GM12878 (cell line): ENCODE measurements around the gene TCERG1L. TPM values are rescaled to one million over a fixed set of nuclear protein-coding genes. Genes with fewer than 3 reads are reported as not detected.

Experiments
- ATAC-seq: fragments of 200-7000 bp; cut with Tn5 transposase; 3 replicates; pipeline ENCODE4 v1.9.1; 2020; ENCODE audit warnings: mild to moderate bottlenecking, moderate library complexity
- BruUV-seq: library from RNA; stranded (reverse); fragments of 400-500 nt; replicated peaks from 2 replicates; lab custom pipeline; 2021; lab: Mats Ljungman, UMichigan
- CTCF ChIA-PET: fragments of 300-600 bp; sonication (Branson Sonifier 250); formaldehyde crosslinking; extraction: SDS; loops from one replicate; lab custom pipeline; 2021; ENCODE audit warnings: inconsistent platforms; lab: Yijun Ruan, JAX
- POLR2A ChIA-PET: fragments of 350-600 bp; formaldehyde crosslinking; extraction: SDS; loops from one replicate; lab custom pipeline; 2021; ENCODE audit warnings: inconsistent platforms; lab: Charles Lee
- RAD21 ChIA-PET: fragments of 300-600 bp; sonication (Branson Sonifier 250); formaldehyde crosslinking; loops from one replicate; lab custom pipeline; 2023; ENCODE audit warnings: antibody characterized with exemption; ENCODE audit not compliant: unreplicated experiment; lab: Charles Lee
- SMC1A ChIA-PET: fragments of 300-600 bp; sonication (Branson Sonifier 250); formaldehyde crosslinking; loops from one replicate; lab custom pipeline; 2023; ENCODE audit not compliant: unreplicated experiment, uncharacterized antibody; lab: Charles Lee
- DNase-seq: peaks from one replicate; pipeline ENCODE4 v3.0.0-alpha.2; 2011; ENCODE audit warnings: low read depth, low spot score
- FAIRE-seq: peaks from 3 replicates; lab custom pipeline; 2011; peaks lifted over from hg19 to GRCh38; lab: Jason Lieb, UNC
- H2AFZ ChIP-seq: 2 replicates; pipeline ENCODE4 v1.6.0; 2011; ENCODE audit warnings: low read depth, low read length, control low read depth; ENCODE audit not compliant: control insufficient read depth
- H3K27ac ChIP-seq: 2 replicates; pipeline ENCODE4 v1.5.1; 2011; ENCODE audit warnings: control low read depth; ENCODE audit not compliant: control insufficient read depth, insufficient read depth
- H3K27me3 ChIP-seq, 2 experiments: replicated peaks in 1 of 2; 2 replicates each; pipeline versions ENCODE4 v1.6.0 to v1.6.1; 2011; ENCODE audit warnings: low read length in 1 of 2; ENCODE audit not compliant: control insufficient read depth in 2 of 2, insufficient read depth in 2 of 2
- H3K36me3 ChIP-seq, 2 experiments: 2 replicates each; pipeline ENCODE4 v1.5.1; 2011; ENCODE audit warnings: low read length in 1 of 2; ENCODE audit not compliant: control insufficient read depth in 2 of 2, insufficient read depth in 2 of 2
- H3K4me1 ChIP-seq: 2 replicates; pipeline ENCODE4 v1.6.1; 2011; ENCODE audit warnings: mild to moderate bottlenecking, low read length, moderate library complexity, mixed read lengths; ENCODE audit not compliant: control insufficient read depth, insufficient read depth
- H3K4me2 ChIP-seq: 2 replicates; pipeline ENCODE4 v1.6.0; 2011; ENCODE audit warnings: control low read depth; ENCODE audit not compliant: control insufficient read depth, insufficient read depth
- H3K4me3 ChIP-seq: fragments of 200-600 bp; sonication (generic); 2 replicates; pipeline ENCODE4 v1.5.1; 2016
- H3K79me2 ChIP-seq: 2 replicates; pipeline ENCODE4 v1.6.0; 2011; ENCODE audit warnings: low read length; ENCODE audit not compliant: control insufficient read depth, insufficient read depth
- H3K9ac ChIP-seq: 2 replicates; pipeline ENCODE4 v1.8.0; 2011; ENCODE audit warnings: low read length, control low read depth, mixed read lengths; ENCODE audit not compliant: control insufficient read depth, insufficient read depth
- H3K9me3 ChIP-seq: replicated peaks from 3 replicates; pipeline ENCODE4 v1.5.1; 2011; ENCODE audit warnings: mild to moderate bottlenecking, low read length; ENCODE audit not compliant: control insufficient read depth, insufficient read depth
- H4K20me1 ChIP-seq: 2 replicates; pipeline ENCODE4 v1.6.0; 2011; ENCODE audit not compliant: control insufficient read depth, insufficient read depth
- ATF7 ChIP-seq: fragments of 450-650 bp; IDR thresholded peaks from 2 replicates; pipeline ENCODE4 v1.6.1; 2016; ENCODE audit warnings: low read depth, mild to moderate bottlenecking
- E2F8 ChIP-seq: fragments of 450-650 bp; IDR thresholded peaks from 2 replicates; pipeline ENCODE4 v1.6.1; 2018; ENCODE audit warnings: mild to moderate bottlenecking, low read depth, moderate library complexity; ENCODE audit not compliant: partially characterized antibody
- E4F1 ChIP-seq: fragments of 450-650 bp; IDR thresholded peaks from 2 replicates; pipeline ENCODE4 v1.6.1; 2018; ENCODE audit warnings: borderline replicate concordance, mild to moderate bottlenecking; ENCODE audit not compliant: partially characterized antibody
- ELK1 ChIP-seq: IDR thresholded peaks from 2 replicates; pipeline ENCODE4 v1.6.1; 2012; ENCODE audit warnings: low read depth, low read length, improper control_type of control experiment
- HCFC1 ChIP-seq: fragments of 150-350 bp; IDR thresholded peaks from 2 replicates; pipeline ENCODE4 v1.6.1; 2014; ENCODE audit warnings: low read length
- IRF3 ChIP-seq: fragments of 450-650 bp; IDR thresholded peaks from 2 replicates; pipeline ENCODE4 v1.6.1; 2014; ENCODE audit warnings: mild to moderate bottlenecking
- MEF2B ChIP-seq: fragments of 450-650 bp; IDR thresholded peaks from 2 replicates; pipeline ENCODE4 v1.6.1; 2018; ENCODE audit warnings: mild to moderate bottlenecking, moderate library complexity; ENCODE audit not compliant: partially characterized antibody, poor library complexity, severe bottlenecking
- NFYA ChIP-seq: IDR thresholded peaks from 2 replicates; pipeline ENCODE4 v1.6.1; 2011; ENCODE audit warnings: low read depth, mild to moderate bottlenecking, low read length, improper control_type of control experiment, borderline replicate concordance
- NFYB ChIP-seq: IDR thresholded peaks from 2 replicates; pipeline ENCODE4 v1.6.1; 2011; ENCODE audit warnings: low read depth, mild to moderate bottlenecking, low read length, improper control_type of control experiment, moderate library complexity; ENCODE audit not compliant: insufficient read depth
- RELA ChIP-seq: fragments of 450-650 bp; IDR thresholded peaks from 2 replicates; pipeline ENCODE4 v1.8.0; 2014; ENCODE audit warnings: borderline replicate concordance; ENCODE audit not compliant: partially characterized antibody
- SIN3A ChIP-seq: IDR thresholded peaks from 2 replicates; pipeline ENCODE4 v1.6.1; 2012; ENCODE audit warnings: low read depth, low read length, improper control_type of control experiment
- SUPT20H ChIP-seq: IDR thresholded peaks from 2 replicates; pipeline ENCODE4 v1.6.1; 2011; ENCODE audit warnings: low read depth, mild to moderate bottlenecking, low read length, moderate library complexity, borderline replicate concordance; ENCODE audit not compliant: control insufficient read depth
- YBX1 ChIP-seq: fragments of 450-650 bp; IDR thresholded peaks from 2 replicates; pipeline ENCODE4 v1.6.1; 2016; ENCODE audit warnings: antibody characterized with exemption
- YY1 ChIP-seq: IDR thresholded peaks from 2 replicates; pipeline ENCODE4 v1.6.1; 2011; ENCODE audit warnings: low read depth, mild to moderate bottlenecking, low read length
- ZZZ3 ChIP-seq: IDR thresholded peaks from 2 replicates; pipeline ENCODE4 v1.6.1; 2011; ENCODE audit warnings: low read depth; ENCODE audit not compliant: control insufficient read depth, insufficient read length
- WGBS: methylation state at CpG from one replicate; pipeline ENCODE4 v1.1.6; 2016; ENCODE audit warnings: low lambda C conversion rate; ENCODE audit not compliant: insufficient replicate concordance, insufficient coverage; ENCODE audit errors: missing lambda C conversion rate; 5-methylcytosine and 5-hydroxymethylcytosine counted together
- in situ Hi-C: fragments of 300-500 bp; cut with MboI; formaldehyde crosslinking; loops from 9 replicates; pipeline ENCODE4 v1.14.3; 2018; ENCODE audit warnings: mixed read lengths
- intact Hi-C: fragments of 100-400 bp; cut with micrococcal nuclease; formaldehyde crosslinking; loops from one replicate; pipeline ENCODE4 v1.14.2; 2022; ENCODE audit not compliant: unreplicated experiment
- polyA plus RNA-seq, 11 experiments: library from polyadenylated mRNA; depleted of rRNA in 4 of 11; unstranded in 6 of 11; stranded (reverse) in 5 of 11; fragments of >200 nt; fragmentation: Nextera tagmentation in 4 of 11; fragmentation: Illumina TruSeq in 1 of 11; extraction: Ambion mirVana in 4 of 11; extraction: Trizol in 1 of 11; gene quantifications; 1 replicate in 1 of 11; 2 replicates in 10 of 11; pipeline versions ENCODE4 v1.2.1 to v1.2.3, GENCODE V29; 2011 to 2016; ENCODE audit warnings: inconsistent platforms in 2 of 11, missing spikeins in 2 of 11, low read depth in 1 of 11
- total RNA-seq, 4 experiments: library from RNA; depleted of rRNA in 3 of 4; stranded (reverse); fragments of >200 nt in 3 of 4; fragmentation: Illumina TruSeq in 1 of 4; extraction: Trizol in 1 of 4; gene quantifications; 2 replicates each; pipeline versions ENCODE4 v1.2.1 to v1.2.3, GENCODE V29; 2013 to 2021

Gene TCERG1L
- total and polyA plus RNA-seq, 10 of the 15 experiments (the other 5 are each of a cell fraction or from before 2014, with no cell fraction given), result not detected

GRCh38 chr10:131230166-131230565, 81.4 kb downstream of the TCERG1L start:
- WGBS, result 45% methylated on average over 17 of the region's 17 CpGs

More at GRCh38 chr10:131230166-131230565, 81.4 kb downstream of the TCERG1L start:
- Histone ChIP-seq H3K9ac (no peak overlapping the region), H3K27ac (no peak overlapping the region), H3K4me2 (no peak overlapping the region), H3K4me3 (no peak overlapping the region), H2AFZ (no peak overlapping the region), H3K27me3 (no peaks in the 10 kb centered on the region), H3K36me3 (no peaks in the 10 kb centered on the region), H3K79me2 (no peaks in the 10 kb centered on the region), H3K4me1 (no peaks in the 10 kb centered on the region), H4K20me1 (no peaks in the 10 kb centered on the region), H3K9me3 (no peaks in the 10 kb centered on the region; the same call in 2 of the 3 replicates)
- ChIA-PET RAD21 (no interaction called here), SMC1A (no interaction called here), CTCF (no interaction called here), POLR2A (no interaction called here)
- ATAC-seq, result no peak
- DNase-seq, result no peak
- in situ Hi-C loops (no loop called here), intact Hi-C loops (no loop called here)
- no peak for TF ChIP-seq ATF7
- TF ChIP-seq SUPT20H, result no peak
- no peak for TF ChIP-seq SIN3A
- no peak for TF ChIP-seq MEF2B
- TF ChIP-seq NFYA, result no peak
- no peak for TF ChIP-seq RELA
- TF ChIP-seq IRF3, result no peak
- no peak for TF ChIP-seq ZZZ3
- no peak for TF ChIP-seq HCFC1
- TF ChIP-seq E2F8, result no peak
- TF ChIP-seq ELK1, result no peak
- no peak for TF ChIP-seq NFYB
- TF ChIP-seq YBX1, result no peak
- TF ChIP-seq YY1, result no peak
- no peak for TF ChIP-seq E4F1
- no TSS peak for BruUV-seq
- no peak for FAIRE-seq
